HG02973 (cell line): ENCODE data around the gene FGG.
A peak's percentile ranks its signal among the peaks of the same experiment; 100 is the strongest.

Experiments
- ATAC-seq: cut with Tn5 transposase; IDR thresholded peaks from one replicate; pipeline ENCODE4 v1.9.1; 2021; ENCODE audit warnings: moderate library complexity; ENCODE audit not compliant: unreplicated experiment

Gene FGG

DNA sequence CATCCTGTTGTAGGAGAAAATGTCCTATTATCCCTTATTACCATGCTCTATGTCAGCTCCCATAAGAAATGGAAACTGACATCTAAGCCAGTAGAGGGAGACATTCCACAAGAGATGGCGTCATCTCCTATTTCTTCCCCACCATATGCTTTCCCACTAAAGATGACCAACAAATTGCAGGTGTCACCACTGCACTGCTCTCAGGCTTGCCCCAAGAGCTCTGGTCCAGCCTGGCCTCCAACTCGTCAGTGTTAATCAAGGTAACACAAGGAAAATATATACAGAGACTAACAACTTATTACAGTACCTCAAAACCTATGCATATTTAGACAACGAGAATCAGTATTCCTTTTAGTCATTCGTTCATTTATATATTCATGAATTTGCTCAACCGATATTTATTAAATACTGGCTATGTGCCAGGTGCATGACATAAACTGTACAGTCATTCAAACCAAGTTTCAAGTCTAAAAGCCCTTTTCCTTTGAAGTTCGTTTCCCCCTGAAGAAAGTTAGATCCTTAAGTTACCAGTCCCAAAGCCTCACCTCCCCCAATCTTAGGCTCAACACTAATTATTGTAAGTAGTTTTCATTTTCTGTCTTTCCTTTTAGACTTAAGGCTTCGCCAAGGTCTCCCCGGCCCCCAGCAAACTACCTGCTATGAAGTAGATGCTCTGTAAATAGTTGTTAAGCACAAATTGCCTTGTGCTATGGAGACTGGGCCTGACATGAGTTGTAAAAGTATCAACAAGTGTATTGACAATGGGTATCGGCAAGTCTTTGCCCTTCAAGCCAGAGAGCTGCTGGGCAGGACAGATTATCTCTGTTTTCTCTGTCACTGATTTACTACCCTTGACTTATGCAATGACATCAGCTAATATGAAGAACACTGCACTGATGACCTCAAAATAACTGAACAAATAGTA is 52.7 kb downstream of the FGG start:
- peak; percentile 79 for ATAC-seq

GRCh38 chr4:154559141-154559493 is 53.3 kb downstream of the FGG start:
- peak; percentile 12 for ATAC-seq
